GM12878 (cell line): ENCODE measurements around the gene KRT86. TPM values are rescaled to one million over a fixed set of nuclear protein-coding genes. Genes with fewer than 3 reads are reported as not detected.

Source experiments
- ATAC-seq: fragments of 200-7000 bp; cut with Tn5 transposase; 3 replicates; pipeline ENCODE4 v1.9.1; 2020; ENCODE audit warnings: mild to moderate bottlenecking, moderate library complexity
- BruUV-seq: library from RNA; stranded (reverse); fragments of 400-500 nt; replicated peaks from 2 replicates; lab custom pipeline; 2021; lab: Mats Ljungman, UMichigan
- CTCF ChIA-PET: fragments of 300-600 bp; sonication (Branson Sonifier 250); formaldehyde crosslinking; extraction: SDS; loops from one replicate; lab custom pipeline; 2021; ENCODE audit warnings: inconsistent platforms; lab: Yijun Ruan, JAX
- POLR2A ChIA-PET: fragments of 350-600 bp; formaldehyde crosslinking; extraction: SDS; loops from one replicate; lab custom pipeline; 2021; ENCODE audit warnings: inconsistent platforms; lab: Charles Lee
- RAD21 ChIA-PET: fragments of 300-600 bp; sonication (Branson Sonifier 250); formaldehyde crosslinking; loops from one replicate; lab custom pipeline; 2023; ENCODE audit warnings: antibody characterized with exemption; ENCODE audit not compliant: unreplicated experiment; lab: Charles Lee
- SMC1A ChIA-PET: fragments of 300-600 bp; sonication (Branson Sonifier 250); formaldehyde crosslinking; loops from one replicate; lab custom pipeline; 2023; ENCODE audit not compliant: unreplicated experiment, uncharacterized antibody; lab: Charles Lee
- DNase-seq: peaks from one replicate; pipeline ENCODE4 v3.0.0-alpha.2; 2011; ENCODE audit warnings: low read depth, low spot score
- FAIRE-seq: peaks from 3 replicates; lab custom pipeline; 2011; peaks lifted over from hg19 to GRCh38; lab: Jason Lieb, UNC
- H2AFZ ChIP-seq: 2 replicates; pipeline ENCODE4 v1.6.0; 2011; ENCODE audit warnings: low read depth, low read length, control low read depth; ENCODE audit not compliant: control insufficient read depth
- H3K27ac ChIP-seq: 2 replicates; pipeline ENCODE4 v1.5.1; 2011; ENCODE audit warnings: control low read depth; ENCODE audit not compliant: control insufficient read depth, insufficient read depth
- H3K27me3 ChIP-seq, 2 experiments: replicated peaks in 1 of 2; 2 replicates each; pipeline versions ENCODE4 v1.6.0 to v1.6.1; 2011; ENCODE audit warnings: low read length in 1 of 2; ENCODE audit not compliant: control insufficient read depth in 2 of 2, insufficient read depth in 2 of 2
- H3K36me3 ChIP-seq, 2 experiments: 2 replicates each; pipeline ENCODE4 v1.5.1; 2011; ENCODE audit warnings: low read length in 1 of 2; ENCODE audit not compliant: control insufficient read depth in 2 of 2, insufficient read depth in 2 of 2
- H3K4me1 ChIP-seq: 2 replicates; pipeline ENCODE4 v1.6.1; 2011; ENCODE audit warnings: mild to moderate bottlenecking, low read length, moderate library complexity, mixed read lengths; ENCODE audit not compliant: control insufficient read depth, insufficient read depth
- H3K4me2 ChIP-seq: 2 replicates; pipeline ENCODE4 v1.6.0; 2011; ENCODE audit warnings: control low read depth; ENCODE audit not compliant: control insufficient read depth, insufficient read depth
- H3K4me3 ChIP-seq: fragments of 200-600 bp; sonication (generic); 2 replicates; pipeline ENCODE4 v1.5.1; 2016
- H3K79me2 ChIP-seq: 2 replicates; pipeline ENCODE4 v1.6.0; 2011; ENCODE audit warnings: low read length; ENCODE audit not compliant: control insufficient read depth, insufficient read depth
- H3K9ac ChIP-seq: 2 replicates; pipeline ENCODE4 v1.8.0; 2011; ENCODE audit warnings: low read length, control low read depth, mixed read lengths; ENCODE audit not compliant: control insufficient read depth, insufficient read depth
- H3K9me3 ChIP-seq: replicated peaks from 3 replicates; pipeline ENCODE4 v1.5.1; 2011; ENCODE audit warnings: mild to moderate bottlenecking, low read length; ENCODE audit not compliant: control insufficient read depth, insufficient read depth
- H4K20me1 ChIP-seq: 2 replicates; pipeline ENCODE4 v1.6.0; 2011; ENCODE audit not compliant: control insufficient read depth, insufficient read depth
- KLF5 ChIP-seq: fragments of 450-650 bp; IDR thresholded peaks from 2 replicates; pipeline ENCODE4 v1.6.1; 2014; ENCODE audit warnings: mild to moderate bottlenecking; ENCODE audit not compliant: partially characterized antibody
- MAX ChIP-seq: IDR thresholded peaks from 2 replicates; pipeline ENCODE4 v1.6.1; 2012; ENCODE audit warnings: low read depth, low read length, improper control_type of control experiment
- NBN ChIP-seq: fragments of 450-650 bp; IDR thresholded peaks from 2 replicates; pipeline ENCODE4 v1.6.1; 2016
- NKRF ChIP-seq: fragments of 450-650 bp; conservative IDR thresholded peaks from 2 replicates; pipeline ENCODE4 v1.6.1; 2017; ENCODE audit warnings: mild to moderate bottlenecking, moderate library complexity
- POU2F2 ChIP-seq: IDR thresholded peaks from 3 replicates; pipeline ENCODE4 v1.6.1; 2011; ENCODE audit warnings: low read depth, mild to moderate bottlenecking, low read length, borderline replicate concordance
- RAD21 ChIP-seq: IDR thresholded peaks from 2 replicates; pipeline ENCODE4 v1.6.1; 2011; ENCODE audit warnings: mild to moderate bottlenecking, low read depth, low read length, moderate library complexity; ENCODE audit not compliant: insufficient read depth
- ZNF207 ChIP-seq: fragments of 450-650 bp; IDR thresholded peaks from 2 replicates; pipeline ENCODE4 v1.6.1; 2014; ENCODE audit warnings: antibody characterized with exemption, mild to moderate bottlenecking, borderline replicate concordance
- WGBS: methylation state at CpG from one replicate; pipeline ENCODE4 v1.1.6; 2016; ENCODE audit warnings: low lambda C conversion rate; ENCODE audit not compliant: insufficient replicate concordance, insufficient coverage; ENCODE audit errors: missing lambda C conversion rate; 5-methylcytosine and 5-hydroxymethylcytosine counted together
- in situ Hi-C: fragments of 300-500 bp; cut with MboI; formaldehyde crosslinking; loops from 9 replicates; pipeline ENCODE4 v1.14.3; 2018; ENCODE audit warnings: mixed read lengths
- intact Hi-C: fragments of 100-400 bp; cut with micrococcal nuclease; formaldehyde crosslinking; loops from one replicate; pipeline ENCODE4 v1.14.2; 2022; ENCODE audit not compliant: unreplicated experiment
- polyA plus RNA-seq, 11 experiments: library from polyadenylated mRNA; depleted of rRNA in 4 of 11; unstranded in 6 of 11; stranded (reverse) in 5 of 11; fragments of >200 nt; fragmentation: Nextera tagmentation in 4 of 11; fragmentation: Illumina TruSeq in 1 of 11; extraction: Ambion mirVana in 4 of 11; extraction: Trizol in 1 of 11; gene quantifications; 1 replicate in 1 of 11; 2 replicates in 10 of 11; pipeline versions ENCODE4 v1.2.1 to v1.2.3, GENCODE V29; 2011 to 2016; ENCODE audit warnings: inconsistent platforms in 2 of 11, missing spikeins in 2 of 11, low read depth in 1 of 11
- total RNA-seq, 4 experiments: library from RNA; depleted of rRNA in 3 of 4; stranded (reverse); fragments of >200 nt in 3 of 4; fragmentation: Illumina TruSeq in 1 of 4; extraction: Trizol in 1 of 4; gene quantifications; 2 replicates each; pipeline versions ENCODE4 v1.2.1 to v1.2.3, GENCODE V29; 2013 to 2021

The KRT86 gene
- total and polyA plus RNA-seq, 10 of the 15 experiments (the other 5 are each of a cell fraction or from before 2014, with no cell fraction given): 0.11 to 0.54 (median 0.18) TPM; not detected in 4

DNA sequence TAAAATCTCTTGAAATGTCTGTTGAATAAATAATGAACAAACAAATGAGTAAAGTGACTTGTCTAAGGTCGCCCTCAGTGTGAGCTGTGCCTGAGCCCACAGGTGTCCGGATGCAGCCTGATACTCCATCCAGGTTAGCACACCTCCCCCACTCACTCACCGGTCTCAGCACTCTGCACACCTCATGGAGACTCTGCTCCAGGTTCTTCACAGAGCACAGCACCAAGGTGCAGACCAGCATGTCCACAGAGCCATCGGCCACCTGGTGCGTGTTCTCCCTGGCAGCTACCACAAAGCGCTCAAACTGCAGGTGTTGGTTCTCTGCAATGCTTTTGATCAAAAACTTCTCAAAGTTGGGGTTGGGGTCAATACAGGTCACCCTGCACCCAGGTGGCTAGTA is 45.5 kb upstream of the KRT86 start:
- Histone ChIP-seq H3K4me3 (no peak overlapping the region), H2AFZ (no peak overlapping the region), H3K9ac (no peak overlapping the region), H3K36me3 (no peaks in the 10 kb centered on the region), H4K20me1 (no peaks in the 10 kb centered on the region), H3K9me3 (no peaks in the 10 kb centered on the region), H3K27ac (no peak overlapping the region), H3K27me3 (peaks cover 7 to 15% of the 10 kb centered on the region in 2 experiments; a peak in 3 of 4 replicates), H3K4me1 (no peaks in the 10 kb centered on the region), H3K4me2 (no peak overlapping the region), H3K79me2 (no peaks in the 10 kb centered on the region)
- ChIA-PET RAD21 (no interaction called here), POLR2A (no interaction called here), CTCF (interaction anchor here (0.6 kb wide), 1 partner anchor 72 kb away, joined by 3 read pairs; no protein-coding TSS in a partner anchor), SMC1A (no interaction called here)
- no TSS peak for BruUV-seq
- WGBS: 45% methylated on average over 6 of the region's 6 CpGs
- in situ Hi-C loops: no loop called here
- TF ChIP-seq RAD21 (no peak), NKRF (no peak), NBN (no peak), KLF5 (no peak), MAX (no peak), POU2F2 (no peak), ZNF207 (no peak)
- no peak for ATAC-seq
- no peak for DNase-seq
- no peak for FAIRE-seq
- intact Hi-C loops: no loop called here
